A673 (cell line): ENCODE data around the gene KATNB1. TPM values are rescaled to one million over a fixed set of nuclear protein-coding genes. Genes with fewer than 3 reads are reported as not detected.
A peak's percentile ranks its signal among the peaks of the same experiment; 100 is the strongest.

ENCODE experiments used
- BruUV-seq: library from RNA; stranded (reverse); fragments of 400-500 nt; replicated peaks from 2 replicates; lab custom pipeline; 2021; lab: Mats Ljungman, UMichigan
- CTCF ChIA-PET: fragments of 300-600 bp; sonication (Branson Sonifier 250); formaldehyde crosslinking; loops from one replicate; lab custom pipeline; 2022; ENCODE audit warnings: antibody characterized with exemption; lab: Charles Lee
- POLR2A ChIA-PET: fragments of 300-600 bp; sonication (Branson Sonifier 250); formaldehyde crosslinking; loops from one replicate; lab custom pipeline; 2022; ENCODE audit warnings: antibody characterized with exemption; ENCODE audit not compliant: low non-redundant PET; lab: Charles Lee
- DNase-seq: peaks from one replicate; pipeline ENCODE4 v3.0.0-alpha.2; 2015; ENCODE audit warnings: low spot score
- H3K27ac ChIP-seq: fragments of 200-600 bp; sonication (generic); 2 replicates; pipeline ENCODE4 v1.5.1; 2016; ENCODE audit warnings: mixed run types, low read depth, mild to moderate bottlenecking, mixed read lengths, antibody characterized with exemption, low read length; ENCODE audit not compliant: poor library complexity, severe bottlenecking
- H3K27me3 ChIP-seq: fragments of 200-600 bp; sonication (generic); replicated peaks from 2 replicates; pipeline ENCODE4 v1.6.1; 2017; ENCODE audit warnings: mixed run types, low read depth, mild to moderate bottlenecking, mixed read lengths, antibody characterized with exemption, low read length; ENCODE audit not compliant: insufficient read depth, poor library complexity
- H3K36me3 ChIP-seq: fragments of 200-600 bp; sonication (generic); 2 replicates; pipeline ENCODE4 v1.6.1; 2016; ENCODE audit warnings: mixed run types, mild to moderate bottlenecking, mixed read lengths, antibody characterized with exemption, low read length; ENCODE audit not compliant: insufficient read depth, poor library complexity, severe bottlenecking
- H3K4me1 ChIP-seq: fragments of 200-600 bp; sonication (generic); 2 replicates; pipeline ENCODE4 v1.6.1; 2017; ENCODE audit warnings: mixed run types, mild to moderate bottlenecking, mixed read lengths, antibody characterized with exemption, low read length; ENCODE audit not compliant: insufficient read depth, poor library complexity, severe bottlenecking
- H3K4me3 ChIP-seq: fragments of 200-600 bp; sonication (generic); 2 replicates; pipeline ENCODE4 v1.5.1; 2016; ENCODE audit warnings: low read depth, mixed run types, mild to moderate bottlenecking, mixed read lengths, low read length; ENCODE audit not compliant: poor library complexity, severe bottlenecking
- H3K9me3 ChIP-seq: fragments of 200-600 bp; sonication (generic); 2 replicates; pipeline ENCODE4 v1.6.1; 2016; ENCODE audit warnings: mixed run types, low read depth, mild to moderate bottlenecking, mixed read lengths, antibody characterized with exemption, low read length; ENCODE audit not compliant: poor library complexity, severe bottlenecking
- EZH2 ChIP-seq: fragments of 200-600 bp; sonication (generic); IDR thresholded peaks from 2 replicates; pipeline ENCODE4 v1.6.1; 2017; ENCODE audit warnings: borderline replicate concordance, low read depth, mild to moderate bottlenecking, mixed read lengths, antibody characterized with exemption, low read length; ENCODE audit not compliant: poor library complexity, severe bottlenecking
- intact Hi-C: fragments of 100-400 bp; cut with micrococcal nuclease; formaldehyde crosslinking; loops from one replicate; pipeline ENCODE4 v1.10.0; 2022; ENCODE audit not compliant: unreplicated experiment
- total RNA-seq: library from RNA; stranded (reverse); gene quantifications from 2 replicates; pipeline ENCODE4 v1.2.3, GENCODE V29; 2021
- TF ChIP-seq, protein P1 (sequence below): fragments of 300-800, 200-600 bp; sonication (generic); conservative IDR thresholded peaks from 2 replicates; pipeline ENCODE4 v1.5.1; 2017; ENCODE audit warnings: low read depth, mild to moderate bottlenecking, antibody characterized with exemption, low read length, moderate library complexity, mixed read lengths

The KATNB1 gene
- total RNA-seq, 1 experiment from 2014 or later, result 55.7 TPM

DNA sequence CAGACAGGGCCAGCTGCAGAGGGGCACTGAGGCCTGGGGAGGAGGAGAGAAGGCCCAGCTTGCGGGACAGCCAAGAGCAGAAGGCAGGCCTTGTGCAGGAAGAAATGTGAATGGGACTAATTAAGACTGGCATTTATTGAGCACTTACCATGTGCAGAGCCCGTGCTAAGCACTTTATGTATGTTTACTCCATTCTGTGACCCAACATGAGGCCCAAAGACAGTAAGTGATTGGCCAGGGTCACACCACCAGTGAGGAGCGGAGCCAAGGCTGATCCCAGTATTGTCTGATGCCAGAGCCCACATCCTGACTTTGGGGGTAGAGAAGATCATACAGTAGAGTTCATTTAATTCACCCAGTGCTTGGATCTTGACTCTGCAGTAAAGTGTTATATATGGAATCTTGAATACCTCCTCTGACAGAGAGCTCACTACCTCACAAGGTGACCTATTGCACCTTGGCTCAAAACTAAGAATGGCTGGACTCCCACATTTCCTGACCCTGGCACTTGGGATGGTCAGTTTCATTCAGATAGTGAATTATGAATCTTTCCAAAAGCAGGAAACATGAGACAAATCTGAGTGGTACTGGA lies 13.6 kb downstream of the KATNB1 start:
- no peaks in the 10 kb centered on the region for H3K27me3 ChIP-seq
- no peak for DNase-seq
- H3K4me3 ChIP-seq, result no peak overlapping the region
- no peaks in the 10 kb centered on the region for H3K9me3 ChIP-seq
- H3K4me1 ChIP-seq, result no peaks in the 10 kb centered on the region
- ChIA-PET POLR2A (no interaction called here), CTCF (no interaction called here)
- TF ChIP-seq, protein P1, sequence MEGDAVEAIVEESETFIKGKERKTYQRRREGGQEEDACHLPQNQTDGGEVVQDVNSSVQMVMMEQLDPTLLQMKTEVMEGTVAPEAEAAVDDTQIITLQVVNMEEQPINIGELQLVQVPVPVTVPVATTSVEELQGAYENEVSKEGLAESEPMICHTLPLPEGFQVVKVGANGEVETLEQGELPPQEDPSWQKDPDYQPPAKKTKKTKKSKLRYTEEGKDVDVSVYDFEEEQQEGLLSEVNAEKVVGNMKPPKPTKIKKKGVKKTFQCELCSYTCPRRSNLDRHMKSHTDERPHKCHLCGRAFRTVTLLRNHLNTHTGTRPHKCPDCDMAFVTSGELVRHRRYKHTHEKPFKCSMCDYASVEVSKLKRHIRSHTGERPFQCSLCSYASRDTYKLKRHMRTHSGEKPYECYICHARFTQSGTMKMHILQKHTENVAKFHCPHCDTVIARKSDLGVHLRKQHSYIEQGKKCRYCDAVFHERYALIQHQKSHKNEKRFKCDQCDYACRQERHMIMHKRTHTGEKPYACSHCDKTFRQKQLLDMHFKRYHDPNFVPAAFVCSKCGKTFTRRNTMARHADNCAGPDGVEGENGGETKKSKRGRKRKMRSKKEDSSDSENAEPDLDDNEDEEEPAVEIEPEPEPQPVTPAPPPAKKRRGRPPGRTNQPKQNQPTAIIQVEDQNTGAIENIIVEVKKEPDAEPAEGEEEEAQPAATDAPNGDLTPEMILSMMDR, result no peak
- no peak for TF ChIP-seq EZH2
- peaks cover 28% of the 10 kb centered on the region for H3K36me3 ChIP-seq
- BruUV-seq, result no TSS peak
- H3K27ac ChIP-seq, result peak overlapping the region; percentile 16
- intact Hi-C loops, result no loop called here

DNA sequence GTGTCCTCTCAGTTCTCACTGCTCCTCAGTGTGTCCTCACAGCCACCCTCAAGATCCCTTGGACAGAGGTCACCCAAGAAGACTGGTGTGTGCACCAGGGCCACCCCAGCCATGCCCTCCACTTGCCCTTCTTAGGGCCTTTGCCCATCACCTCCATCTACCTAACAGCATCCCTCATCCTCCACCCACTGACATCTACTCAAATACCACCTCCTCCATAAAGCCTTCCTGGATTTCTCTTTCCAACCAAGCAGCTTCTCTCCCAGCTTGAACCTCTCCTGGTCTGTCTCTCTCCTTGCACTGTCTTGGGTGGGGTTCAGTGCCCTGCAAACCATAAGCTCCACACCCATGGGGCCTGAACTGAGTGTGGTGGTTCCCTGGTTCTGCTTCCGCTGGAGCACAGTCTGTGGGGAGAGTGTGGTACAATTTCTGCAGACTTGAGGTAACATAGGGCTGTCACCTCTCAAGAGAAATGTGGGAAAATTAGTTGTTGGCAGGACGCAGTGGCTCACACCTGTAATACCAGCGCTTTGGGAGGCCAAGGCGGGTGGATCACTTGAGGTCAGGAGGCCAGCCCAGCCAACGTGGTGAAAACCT lies 14.4 kb downstream of the KATNB1 start:
- no TSS peak for BruUV-seq
- Histone ChIP-seq H3K4me1 (no peaks in the 10 kb centered on the region), H3K4me3 (no peak overlapping the region), H3K9me3 (no peaks in the 10 kb centered on the region), H3K36me3 (peaks cover 22% of the 10 kb centered on the region), H3K27me3 (no peaks in the 10 kb centered on the region), H3K27ac (no peak overlapping the region)
- no peak for TF ChIP-seq EZH2
- TF ChIP-seq, protein P1, result no peak
- intact Hi-C loops, result loop anchor here (10.0 kb wide), 1 partner anchor 155 kb away; no protein-coding TSS in a partner anchor
- CTCF ChIA-PET, result no interaction called here
- DNase-seq, result no peak
- POLR2A ChIA-PET, result no interaction called here

DNA sequence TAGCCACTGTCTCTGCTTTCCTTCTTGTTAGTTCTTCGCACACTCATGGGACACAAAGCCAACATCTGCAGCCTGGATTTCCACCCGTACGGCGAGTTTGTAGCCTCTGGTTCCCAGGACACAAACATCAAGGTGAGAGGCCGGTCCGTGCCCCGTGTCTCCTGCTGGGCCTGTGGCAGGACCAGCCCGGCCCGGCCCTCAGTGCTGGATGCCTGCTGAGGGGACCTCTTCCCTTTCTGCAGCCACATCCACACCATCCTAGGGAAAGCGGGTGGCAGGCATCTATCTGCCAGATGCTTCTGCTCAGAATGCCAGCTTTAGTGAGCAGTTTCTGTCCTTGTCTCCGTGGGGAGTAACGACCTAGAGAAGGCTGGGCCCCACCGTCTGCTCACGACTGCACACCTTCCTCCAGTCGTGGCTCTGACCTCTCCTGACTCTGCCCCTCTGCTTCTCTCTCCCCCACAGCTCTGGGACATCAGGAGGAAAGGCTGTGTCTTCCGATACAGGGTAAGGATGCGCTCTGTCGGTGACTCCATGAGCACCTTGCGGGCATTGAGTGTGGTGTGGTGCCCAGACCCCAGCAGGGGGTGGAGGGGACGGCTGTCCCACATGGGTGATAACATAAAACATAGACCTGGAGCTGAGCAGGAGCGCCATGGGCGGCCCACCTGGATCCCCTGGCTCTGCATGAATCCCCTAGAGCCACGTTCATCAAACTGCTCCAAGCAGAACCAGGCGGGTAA lies 15.4 kb downstream of the KATNB1 start:
- peaks cover 24% of the 10 kb centered on the region for H3K36me3 ChIP-seq
- POLR2A ChIA-PET, result interaction anchor here (0.5 kb wide), 1 partner anchor 274 kb away, joined by 4 read pairs; no protein-coding TSS in a partner anchor
- TF ChIP-seq EZH2, result no peak
- TF ChIP-seq, protein P1, result no peak
- DNase-seq, result no peak
- H3K4me1 ChIP-seq, result no peaks in the 10 kb centered on the region
- H3K27me3 ChIP-seq, result no peaks in the 10 kb centered on the region
- H3K27ac ChIP-seq, result no peak overlapping the region
- no peak overlapping the region for H3K4me3 ChIP-seq
- CTCF ChIA-PET, result no interaction called here
- no peaks in the 10 kb centered on the region for H3K9me3 ChIP-seq
- intact Hi-C loops, result loop anchor here (10.0 kb wide), 1 partner anchor 156 kb away; no protein-coding TSS in a partner anchor
- BruUV-seq, result no TSS peak
